ENCODE results near the gene PHLDB1.

GRCh38 chr11:118618115-118618990 lies 10.9 kb downstream of the PHLDB1 start:
- TF ChIP-seq CTCF (IDR thresholded peaks at IDR 0.05) (no peak), POLR2A (IDR thresholded peaks at IDR 0.05) (no peak)

Data from lower leg skin (tissue), 3 donors.